SK-N-SH (cell line): Measurements from ENCODE around the gene GAP43.

ENCODE experiments used
- CTCF ChIP-seq: fragments of 200-600 bp; sonication (generic); IDR thresholded peaks from 2 replicates; pipeline ENCODE4 v1.6.1; 2017; ENCODE audit warnings: antibody characterized with exemption, mild to moderate bottlenecking, moderate library complexity
- ELF1 ChIP-seq: IDR thresholded peaks from 2 replicates; pipeline ENCODE4 v1.4.0; 2012
- GATA2 ChIP-seq: sonication (generic); formaldehyde crosslinking; IDR thresholded peaks from 2 replicates; pipeline ENCODE4 v1.5.0; 2020; ENCODE audit warnings: mild to moderate bottlenecking, missing genetic modification reagents
- MAX ChIP-seq: IDR thresholded peaks from 2 replicates; pipeline ENCODE4 v1.4.0; 2012; ENCODE audit warnings: low read depth
- POLR2AphosphoS5 ChIP-seq: IDR thresholded peaks from 2 replicates; pipeline ENCODE4 v1.6.1; 2012; ENCODE audit warnings: low read depth, low read length
- RCOR1 ChIP-seq: fragments of 150-350 bp; IDR thresholded peaks from 2 replicates; pipeline ENCODE4 v1.6.1; 2017; ENCODE audit warnings: antibody characterized with exemption, low read length
- TAF1 ChIP-seq: IDR thresholded peaks from 2 replicates; pipeline ENCODE4 v1.6.1; 2012; ENCODE audit warnings: low read depth, mild to moderate bottlenecking, low read length, moderate library complexity, borderline replicate concordance
- TEAD4 ChIP-seq: IDR thresholded peaks from 2 replicates; pipeline ENCODE4 v1.4.0; 2012; ENCODE audit warnings: mild to moderate bottlenecking, borderline replicate concordance; ENCODE audit not compliant: insufficient read depth
- ZBTB33 ChIP-seq: IDR thresholded peaks from 2 replicates; pipeline ENCODE4 v1.4.0; 2012; ENCODE audit warnings: low read depth, borderline replicate concordance
- TF ChIP-seq, protein P1 (sequence below): IDR thresholded peaks from 2 replicates; pipeline ENCODE4 v1.4.0; 2012; ENCODE audit warnings: low read depth, borderline replicate concordance
- TF ChIP-seq, protein P2 (sequence below): IDR thresholded peaks from 2 replicates; pipeline ENCODE4 v1.6.1; 2012; ENCODE audit warnings: mild to moderate bottlenecking, low read depth, low read length, moderate library complexity

- no peak for TF ChIP-seq TAF1
- TF ChIP-seq, protein P1, sequence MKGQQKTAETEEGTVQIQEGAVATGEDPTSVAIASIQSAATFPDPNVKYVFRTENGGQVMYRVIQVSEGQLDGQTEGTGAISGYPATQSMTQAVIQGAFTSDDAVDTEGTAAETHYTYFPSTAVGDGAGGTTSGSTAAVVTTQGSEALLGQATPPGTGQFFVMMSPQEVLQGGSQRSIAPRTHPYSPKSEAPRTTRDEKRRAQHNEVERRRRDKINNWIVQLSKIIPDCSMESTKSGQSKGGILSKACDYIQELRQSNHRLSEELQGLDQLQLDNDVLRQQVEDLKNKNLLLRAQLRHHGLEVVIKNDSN, result no peak
- no peak for TF ChIP-seq POLR2AphosphoS5
- TF ChIP-seq CTCF, result no peak
- TF ChIP-seq, protein P2, sequence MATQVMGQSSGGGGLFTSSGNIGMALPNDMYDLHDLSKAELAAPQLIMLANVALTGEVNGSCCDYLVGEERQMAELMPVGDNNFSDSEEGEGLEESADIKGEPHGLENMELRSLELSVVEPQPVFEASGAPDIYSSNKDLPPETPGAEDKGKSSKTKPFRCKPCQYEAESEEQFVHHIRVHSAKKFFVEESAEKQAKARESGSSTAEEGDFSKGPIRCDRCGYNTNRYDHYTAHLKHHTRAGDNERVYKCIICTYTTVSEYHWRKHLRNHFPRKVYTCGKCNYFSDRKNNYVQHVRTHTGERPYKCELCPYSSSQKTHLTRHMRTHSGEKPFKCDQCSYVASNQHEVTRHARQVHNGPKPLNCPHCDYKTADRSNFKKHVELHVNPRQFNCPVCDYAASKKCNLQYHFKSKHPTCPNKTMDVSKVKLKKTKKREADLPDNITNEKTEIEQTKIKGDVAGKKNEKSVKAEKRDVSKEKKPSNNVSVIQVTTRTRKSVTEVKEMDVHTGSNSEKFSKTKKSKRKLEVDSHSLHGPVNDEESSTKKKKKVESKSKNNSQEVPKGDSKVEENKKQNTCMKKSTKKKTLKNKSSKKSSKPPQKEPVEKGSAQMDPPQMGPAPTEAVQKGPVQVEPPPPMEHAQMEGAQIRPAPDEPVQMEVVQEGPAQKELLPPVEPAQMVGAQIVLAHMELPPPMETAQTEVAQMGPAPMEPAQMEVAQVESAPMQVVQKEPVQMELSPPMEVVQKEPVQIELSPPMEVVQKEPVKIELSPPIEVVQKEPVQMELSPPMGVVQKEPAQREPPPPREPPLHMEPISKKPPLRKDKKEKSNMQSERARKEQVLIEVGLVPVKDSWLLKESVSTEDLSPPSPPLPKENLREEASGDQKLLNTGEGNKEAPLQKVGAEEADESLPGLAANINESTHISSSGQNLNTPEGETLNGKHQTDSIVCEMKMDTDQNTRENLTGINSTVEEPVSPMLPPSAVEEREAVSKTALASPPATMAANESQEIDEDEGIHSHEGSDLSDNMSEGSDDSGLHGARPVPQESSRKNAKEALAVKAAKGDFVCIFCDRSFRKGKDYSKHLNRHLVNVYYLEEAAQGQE, result no peak
- no peak for TF ChIP-seq TEAD4
- no peak for TF ChIP-seq MAX
- TF ChIP-seq ZBTB33, result no peak
- TF ChIP-seq RCOR1, result no peak
- TF ChIP-seq GATA2, result no peak
- no peak for TF ChIP-seq ELF1
These were observed 58.4 kb downstream of the GAP43 start for GRCh38 chr3:115681736-115682135.
